ENCODE results near the gene COL25A1. TPM values are rescaled to one million over a fixed set of nuclear protein-coding genes. Genes with fewer than 3 reads are reported as not detected.
"Not testable (repeated sequence)": the region's sequence is repeated elsewhere in the genome, so short reads cannot be mapped to it uniquely, and the experiment has no call there.

Gene COL25A1
- total RNA-seq, 1 donor from 2014 or later = 1.00 TPM

DNA sequence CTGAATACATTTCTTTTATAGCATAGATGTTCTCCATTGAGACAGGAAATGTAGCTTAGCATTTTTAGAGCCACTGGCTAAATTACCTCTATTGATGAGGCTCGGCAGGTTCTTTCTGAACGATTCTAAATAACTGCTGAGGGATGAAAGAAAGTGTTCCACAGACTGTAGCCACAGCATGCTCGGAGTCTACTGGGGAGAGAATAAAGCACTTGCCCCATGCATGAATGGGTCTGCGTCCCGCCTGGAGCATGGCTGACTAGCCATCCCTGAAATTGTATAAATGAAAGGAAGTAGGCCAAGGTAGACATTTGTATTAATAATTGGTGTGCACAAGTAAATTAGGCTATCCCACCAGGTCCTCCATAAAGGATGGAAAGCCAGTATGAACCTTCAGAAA lies 269.8 kb downstream of the COL25A1 start:
- intact Hi-C loops (cut with DNase I) = no loop called here
- no peak for DNase-seq (ENCODE audit: low spot score)

DNA sequence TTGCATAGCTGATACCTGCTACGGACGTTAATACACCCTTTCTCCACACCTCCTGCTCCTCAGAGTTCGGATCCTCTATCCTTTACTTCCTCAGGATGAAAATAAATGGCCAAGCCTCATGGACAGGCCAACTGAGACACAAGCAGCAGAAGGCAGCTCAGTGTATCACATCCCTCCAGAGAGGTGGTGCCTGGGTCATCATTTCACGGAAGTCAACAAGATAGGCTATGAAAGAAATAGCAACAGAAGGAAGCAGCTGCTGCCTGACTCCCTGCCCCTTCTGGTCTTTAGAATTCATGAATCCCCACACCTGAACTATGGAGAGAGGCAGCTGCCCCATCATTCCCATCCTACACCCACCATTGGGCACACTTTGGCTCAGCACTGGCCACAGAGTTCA lies 272.5 kb downstream of the COL25A1 start:
- DNase-seq (ENCODE audit: low spot score) = no peak
- intact Hi-C loops (cut with DNase I) = no loop called here

DNA sequence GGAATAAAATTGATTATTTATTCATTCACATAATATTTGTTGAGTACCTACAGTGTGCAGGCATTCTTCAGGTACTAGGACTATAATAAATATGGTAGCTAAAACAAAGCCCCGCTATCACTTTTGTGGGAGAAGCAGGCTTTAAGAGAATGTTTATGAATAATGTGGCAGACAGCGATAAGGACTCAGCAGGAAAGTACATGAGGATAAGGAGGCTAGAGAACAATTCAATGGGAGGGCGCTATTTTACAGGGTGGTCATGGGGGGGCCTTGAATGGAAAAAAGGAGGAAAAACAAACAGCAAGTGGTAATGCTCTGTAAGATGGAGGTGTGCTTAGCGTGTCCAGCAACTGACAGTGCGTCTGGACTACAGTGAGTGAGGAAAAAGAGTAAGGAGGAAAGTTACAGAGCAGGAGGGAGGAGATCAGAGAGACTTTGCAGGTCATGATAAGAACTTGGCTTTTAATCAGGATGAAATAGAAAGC lies 275.4 kb downstream of the COL25A1 start:
- no peak for DNase-seq (ENCODE audit: low spot score)
- intact Hi-C loops (cut with DNase I) = no loop called here

DNA sequence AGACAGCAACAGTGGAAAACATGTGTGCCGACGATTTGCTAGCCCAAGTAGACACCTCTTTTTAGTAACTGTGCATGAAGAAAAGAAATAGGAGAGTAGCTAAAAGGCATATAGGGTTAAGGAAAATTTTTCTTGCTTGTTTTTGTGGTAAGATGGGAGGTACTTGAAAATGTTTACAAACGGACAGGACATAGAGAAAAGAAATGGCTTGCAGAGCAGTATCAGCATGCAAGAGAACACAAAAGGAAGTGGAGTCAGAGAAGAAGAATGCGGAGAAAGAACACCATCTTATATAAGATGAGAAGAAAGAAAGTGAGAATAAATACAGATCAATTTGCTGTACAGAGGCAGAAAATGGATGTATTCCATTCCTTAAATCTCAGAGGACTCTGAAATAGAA lies 275.9 kb downstream of the COL25A1 start:
- intact Hi-C loops (cut with DNase I) = no loop called here
- DNase-seq (ENCODE audit: low spot score) = no peak

DNA sequence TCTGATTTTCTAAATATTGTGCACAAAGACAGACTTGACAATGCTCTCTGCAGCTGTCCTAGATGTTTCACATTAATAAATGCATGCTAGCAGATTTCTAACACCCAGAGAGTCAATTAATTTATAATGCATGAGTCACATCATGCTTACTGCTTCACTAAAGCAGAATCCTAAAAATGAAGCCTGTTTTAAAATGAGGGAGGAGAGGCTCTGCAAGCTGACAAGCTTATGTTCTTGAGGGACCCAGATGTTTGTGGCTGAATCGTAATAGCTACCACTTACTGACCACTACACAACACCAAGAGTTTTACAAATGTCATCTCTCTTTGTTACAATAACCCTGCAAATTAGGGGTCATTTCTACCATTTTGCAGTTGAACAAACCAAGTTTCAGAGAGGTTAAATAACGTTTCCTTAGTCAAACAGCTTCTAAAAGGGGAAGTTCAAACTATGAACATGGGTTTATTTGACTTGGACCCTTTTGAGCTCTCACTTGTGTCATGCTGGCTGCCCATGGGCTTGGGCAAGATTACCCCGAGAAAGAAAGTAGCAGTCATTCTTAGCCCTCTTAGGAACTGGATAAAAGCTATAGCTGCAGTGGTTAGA lies 276.9 kb downstream of the COL25A1 start:
- intact Hi-C loops (cut with DNase I) = no loop called here
- no peak for DNase-seq (ENCODE audit: low spot score)

DNA sequence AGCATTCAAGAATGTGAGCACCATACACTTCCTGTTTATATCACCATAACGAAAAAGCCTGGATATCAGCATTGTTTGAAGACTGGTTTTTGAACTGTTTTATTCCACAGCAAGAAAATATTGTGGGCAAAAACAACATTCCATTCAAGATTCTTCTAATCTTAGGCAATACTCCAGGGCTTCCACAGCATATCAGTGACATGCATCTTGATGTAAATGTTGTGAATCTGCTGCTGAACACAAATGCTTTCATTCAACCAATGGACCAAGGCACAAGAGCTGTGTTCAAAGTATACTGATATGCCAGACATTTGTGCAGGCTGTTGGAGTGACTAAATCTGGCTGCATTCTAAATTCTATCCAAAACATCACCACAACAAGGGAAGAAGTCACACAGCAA lies 279.5 kb downstream of the COL25A1 start:
- DNase-seq (ENCODE audit: low spot score) = no peak
- intact Hi-C loops (cut with DNase I) = no loop called here

DNA sequence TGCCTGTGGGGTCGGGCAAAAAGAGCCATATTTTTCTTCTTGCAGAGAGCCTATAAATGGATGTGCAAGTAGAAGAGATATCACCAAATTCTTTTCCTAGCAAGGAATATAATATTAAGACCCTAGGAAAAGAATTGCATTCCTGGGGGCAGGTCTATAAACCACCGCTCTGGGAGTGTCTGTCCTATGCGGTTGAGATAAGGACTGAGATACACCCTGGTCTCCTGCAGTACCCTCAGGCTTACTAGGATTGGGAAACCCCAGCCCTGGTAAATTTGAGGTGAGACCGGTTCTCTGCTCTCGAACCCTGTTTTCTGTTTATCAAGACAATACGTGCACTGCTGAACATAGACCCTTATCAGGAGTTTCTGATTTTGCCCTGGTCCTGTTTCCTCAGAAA lies 280.8 kb downstream of the COL25A1 start:
- intact Hi-C loops (cut with DNase I); DNase-seq (ENCODE audit: low spot score): not testable (repeated sequence)

DNA sequence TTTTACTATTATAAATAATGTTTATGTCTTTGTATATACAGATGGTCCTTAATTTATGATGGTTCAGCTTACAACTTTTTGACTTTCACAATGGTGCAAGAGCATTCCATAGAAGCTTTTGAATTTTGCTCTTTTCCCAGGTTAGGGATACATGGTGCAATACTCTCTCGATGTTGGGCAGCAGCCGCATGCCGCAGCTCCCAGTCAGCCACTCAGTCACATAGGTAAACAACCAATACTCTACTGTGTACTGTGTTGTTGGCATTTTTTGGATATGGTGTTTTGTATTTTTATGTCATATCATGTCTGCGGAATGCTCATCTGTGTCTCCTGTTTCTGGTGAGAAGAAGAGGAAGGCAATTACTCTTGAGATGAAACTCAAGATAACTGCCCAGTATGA lies 281.6 kb downstream of the COL25A1 start:
- no peak for DNase-seq (ENCODE audit: low spot score)
- intact Hi-C loops (cut with DNase I) = no loop called here

DNA sequence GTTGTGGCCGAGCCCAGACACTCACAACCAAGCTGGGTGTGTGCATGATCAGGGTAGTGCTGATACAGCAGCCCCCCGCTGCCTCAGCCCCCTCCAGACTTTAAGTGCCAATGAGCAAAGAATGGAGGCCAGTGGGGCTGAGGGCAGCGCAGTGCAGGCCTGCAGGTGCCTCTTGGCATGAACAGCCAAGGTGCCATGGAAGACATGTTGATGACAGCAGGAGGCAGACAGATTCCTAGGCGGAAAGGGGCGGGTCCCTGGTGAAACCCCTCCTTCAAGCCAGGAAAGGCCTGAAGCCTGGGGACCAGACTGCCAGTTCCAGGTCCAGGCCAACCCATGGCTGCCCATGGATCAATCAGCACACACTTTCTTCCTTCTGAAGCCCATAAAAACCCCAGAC lies 286.3 kb downstream of the COL25A1 start:
- intact Hi-C loops (cut with DNase I) = no loop called here
- no peak for DNase-seq (ENCODE audit: low spot score)

DNA sequence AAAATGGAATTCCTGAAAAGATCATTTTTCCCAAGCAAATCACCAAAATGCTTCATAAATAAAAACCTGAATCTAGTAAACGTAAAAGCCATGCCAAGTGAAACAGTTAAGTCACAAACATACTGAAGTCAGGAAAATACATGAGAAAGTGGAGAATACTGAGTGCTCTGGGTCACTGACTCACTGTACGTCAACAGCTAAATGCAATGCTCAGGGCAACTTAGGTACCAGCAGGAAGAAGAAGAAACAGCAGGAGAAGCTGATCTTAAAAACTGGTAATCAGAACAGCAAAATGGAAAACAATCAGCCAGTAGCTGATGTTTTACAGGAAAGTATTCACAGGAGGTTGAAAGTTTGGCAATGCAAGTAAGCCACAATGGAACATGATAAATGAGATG lies 287.0 kb downstream of the COL25A1 start:
- intact Hi-C loops (cut with DNase I) = no loop called here
- no peak for DNase-seq (ENCODE audit: low spot score)

DNA sequence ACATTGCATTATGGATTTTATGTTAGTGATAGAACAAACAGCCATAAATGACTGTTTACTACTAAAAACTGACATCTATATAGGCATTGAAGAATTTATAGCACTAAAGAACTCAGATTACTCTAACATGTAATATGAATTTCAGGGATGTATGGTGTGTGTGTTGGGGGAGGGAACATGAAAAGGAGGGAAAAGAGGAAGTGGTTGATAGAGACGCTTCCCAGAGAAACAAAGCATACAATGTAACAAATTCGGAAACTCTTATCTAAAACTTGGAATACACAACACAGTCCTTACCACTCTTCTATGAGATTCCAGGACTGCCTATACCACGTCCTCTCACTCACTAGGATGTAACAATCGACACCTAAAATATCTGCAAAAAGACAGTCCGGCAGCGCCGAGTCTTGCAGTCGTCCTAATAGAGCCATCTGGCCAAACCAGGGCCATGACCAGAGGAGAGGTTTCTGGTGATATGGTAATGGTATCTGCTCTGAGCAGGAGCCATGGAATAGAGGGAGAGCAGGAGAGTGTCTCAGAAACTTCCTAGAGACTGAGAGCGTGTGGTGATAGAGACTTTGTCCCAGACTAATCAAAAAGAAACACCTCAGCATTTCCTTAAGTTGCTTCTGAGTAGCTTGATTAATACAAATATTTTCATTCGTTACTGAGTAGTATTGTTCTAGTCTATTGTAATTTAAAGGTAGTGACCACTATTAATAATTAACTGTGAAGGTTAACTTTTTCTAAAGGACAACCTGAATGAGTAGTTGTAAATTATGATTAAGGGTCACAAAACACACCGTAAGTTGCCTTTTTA lies 287.7 kb downstream of the COL25A1 start:
- DNase-seq (ENCODE audit: low spot score) = no peak
- intact Hi-C loops (cut with DNase I) = no loop called here

DNA sequence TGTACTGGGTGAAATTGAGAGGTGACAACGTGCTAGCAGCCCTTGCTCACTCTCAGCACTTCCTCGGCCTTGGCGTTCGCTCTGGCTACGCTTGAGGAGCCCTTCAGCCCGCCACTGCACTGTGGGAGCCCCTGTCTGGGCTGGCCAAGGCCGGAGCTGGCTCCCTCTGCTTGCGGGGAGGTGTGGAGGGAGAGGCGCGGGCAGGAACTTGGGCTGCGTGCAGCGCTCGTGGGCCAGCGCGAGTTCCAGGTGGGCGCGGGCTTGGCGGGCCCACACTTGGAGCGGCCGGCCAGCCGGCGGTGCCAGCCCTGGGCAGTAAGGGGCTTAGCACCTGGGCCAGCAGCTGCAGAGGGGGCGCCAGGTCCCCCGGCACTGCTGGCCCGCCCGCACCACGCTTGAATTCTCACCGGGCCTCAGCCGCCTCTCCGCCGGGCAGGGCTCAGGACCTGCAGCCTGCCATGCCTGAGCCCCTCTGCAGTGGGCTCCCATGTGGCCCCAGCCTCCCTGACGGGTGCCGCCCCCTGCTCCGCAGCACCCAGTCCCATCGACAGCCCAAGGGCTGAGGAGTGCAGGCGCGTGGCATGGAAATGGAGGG lies 290.1 kb downstream of the COL25A1 start:
- intact Hi-C loops (cut with DNase I) = no loop called here
- no peak for DNase-seq (ENCODE audit: low spot score)

DNA sequence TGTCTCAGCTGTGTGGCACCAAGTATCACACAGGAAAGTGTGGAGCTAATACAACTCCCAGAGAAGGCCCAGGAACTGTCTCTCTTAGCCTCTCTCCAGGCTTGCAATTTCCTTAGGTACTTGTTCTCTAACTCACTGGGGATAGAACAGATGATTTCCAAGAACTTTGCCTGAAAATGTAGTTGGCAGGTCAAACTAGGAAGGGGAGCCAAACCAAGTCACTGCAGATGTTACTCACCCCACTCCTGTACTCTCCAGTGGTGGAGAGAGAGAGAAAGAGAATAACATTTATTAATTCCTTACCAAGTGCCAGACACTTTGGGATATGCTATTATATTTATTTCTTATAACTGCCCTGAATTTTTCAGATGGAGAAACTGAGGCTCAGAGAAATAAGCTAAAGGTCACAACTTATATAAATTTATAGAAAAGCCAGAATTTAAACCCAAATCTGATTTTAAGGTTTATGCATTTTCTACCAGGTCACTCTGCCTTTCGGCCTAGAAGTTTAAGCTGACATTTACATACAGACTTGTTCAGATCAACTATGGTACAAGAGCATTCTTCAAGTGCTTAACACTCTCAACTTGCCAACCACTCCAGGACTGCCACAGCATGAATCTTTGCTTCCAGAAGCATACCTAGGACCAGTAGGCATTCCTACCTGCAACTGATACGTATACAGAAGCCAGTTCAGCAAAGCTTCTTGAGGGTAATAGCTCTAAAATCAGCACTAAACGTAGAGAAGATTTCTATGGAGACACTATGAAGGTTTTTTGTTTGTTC lies 291.0 kb downstream of the COL25A1 start:
- intact Hi-C loops (cut with DNase I) = no loop called here
- no peak for DNase-seq (ENCODE audit: low spot score)

DNA sequence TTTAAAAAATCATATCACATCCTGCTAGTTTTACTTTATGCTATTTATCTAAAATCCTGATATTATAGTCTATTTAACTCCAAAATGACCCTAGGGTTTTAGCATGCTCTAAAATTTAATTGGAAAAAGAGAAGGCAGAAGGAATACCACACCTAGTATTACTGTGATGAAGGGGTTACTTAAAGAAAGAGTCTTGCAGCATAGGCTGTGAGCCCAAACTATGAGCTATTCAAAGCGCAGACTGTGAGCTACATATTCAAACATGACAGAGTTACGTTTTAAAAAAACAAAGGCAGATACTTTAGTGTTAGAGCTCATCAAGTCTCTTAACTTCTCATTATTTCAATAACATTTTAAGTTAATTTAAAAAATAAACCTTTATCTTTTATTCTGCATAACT lies 291.9 kb downstream of the COL25A1 start:
- DNase-seq (ENCODE audit: low spot score) = no peak
- intact Hi-C loops (cut with DNase I) = no loop called here

DNA sequence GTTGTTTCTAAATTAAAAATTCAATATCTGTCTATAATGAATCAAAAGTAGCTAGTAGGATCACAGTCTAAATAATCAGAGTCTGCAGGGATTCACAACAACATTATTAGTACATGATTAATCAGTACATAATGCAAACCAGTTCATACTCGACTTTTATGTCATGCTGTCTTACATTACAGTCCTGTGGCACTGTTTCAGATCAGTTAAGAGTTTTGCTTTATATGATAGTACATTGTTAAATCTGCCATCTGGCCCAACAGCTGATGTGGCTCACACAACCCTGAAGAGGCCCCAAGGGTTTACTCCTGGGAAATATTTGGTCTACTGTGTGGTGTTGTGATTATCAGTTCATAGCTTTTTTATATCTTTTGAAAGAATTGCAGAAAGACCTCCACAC lies 292.5 kb downstream of the COL25A1 start:
- intact Hi-C loops (cut with DNase I) = no loop called here
- DNase-seq (ENCODE audit: low spot score) = no peak

DNA sequence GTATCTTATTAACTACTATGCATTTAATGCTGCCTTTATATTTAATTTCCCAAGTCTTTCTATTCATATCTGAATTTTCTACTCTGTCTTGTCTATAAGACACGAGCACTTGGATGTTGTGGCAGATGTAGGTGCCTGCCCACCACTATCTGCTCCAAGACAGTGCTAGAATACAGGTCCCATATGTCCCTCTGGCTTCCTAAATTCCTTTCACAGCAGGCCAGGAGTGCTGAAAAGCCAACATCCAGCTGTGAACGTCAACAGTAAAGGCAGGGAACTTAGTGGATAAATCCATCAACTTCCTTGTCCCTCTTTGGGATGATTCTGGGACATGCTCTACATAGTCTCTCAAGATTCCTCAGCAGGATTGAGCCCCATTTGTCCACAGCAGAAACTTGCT lies 294.5 kb downstream of the COL25A1 start:
- DNase-seq (ENCODE audit: low spot score) = no peak
- intact Hi-C loops (cut with DNase I) = no loop called here

DNA sequence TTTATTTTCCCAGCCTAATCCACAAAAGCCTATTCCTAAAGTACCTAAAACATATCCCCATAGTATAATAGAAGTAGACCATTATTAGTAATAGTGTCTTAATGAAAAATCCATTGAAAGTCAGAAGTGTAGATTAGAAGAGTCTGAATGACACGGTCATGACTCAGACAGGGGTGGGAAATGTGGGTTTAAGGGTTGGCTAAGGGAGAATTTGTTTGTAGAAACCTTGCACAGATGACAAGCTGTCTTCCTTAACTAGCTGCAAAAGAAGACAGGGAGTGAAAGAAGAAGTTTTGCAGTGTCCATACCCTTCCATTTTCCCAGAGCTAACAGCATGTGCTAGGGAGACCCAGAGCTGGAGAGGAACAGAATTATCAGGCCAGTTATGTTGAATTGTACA lies 296.9 kb downstream of the COL25A1 start:
- DNase-seq (ENCODE audit: low spot score) = no peak
- intact Hi-C loops (cut with DNase I) = no loop called here

DNA sequence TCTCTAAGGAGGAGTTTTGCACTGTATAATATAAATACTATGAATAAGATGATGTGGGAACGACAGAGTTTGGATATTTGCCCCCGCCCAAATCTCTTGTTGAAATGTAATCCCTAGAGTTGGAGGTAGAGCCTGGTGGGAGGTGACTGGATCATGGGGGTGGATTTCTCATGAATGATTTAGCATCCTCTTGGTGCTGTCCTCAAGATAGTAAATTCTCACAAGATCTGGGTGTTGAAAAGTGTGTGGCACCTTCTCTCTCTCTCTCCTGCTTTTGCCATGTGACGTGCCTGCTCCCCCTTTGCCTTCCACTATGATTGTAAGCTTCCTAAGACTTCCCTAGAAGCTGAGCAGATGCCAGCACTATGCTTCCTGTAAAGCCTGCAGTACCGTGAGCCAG lies 298.0 kb downstream of the COL25A1 start:
- intact Hi-C loops (cut with DNase I) = no loop called here
- DNase-seq (ENCODE audit: low spot score) = no peak

DNA sequence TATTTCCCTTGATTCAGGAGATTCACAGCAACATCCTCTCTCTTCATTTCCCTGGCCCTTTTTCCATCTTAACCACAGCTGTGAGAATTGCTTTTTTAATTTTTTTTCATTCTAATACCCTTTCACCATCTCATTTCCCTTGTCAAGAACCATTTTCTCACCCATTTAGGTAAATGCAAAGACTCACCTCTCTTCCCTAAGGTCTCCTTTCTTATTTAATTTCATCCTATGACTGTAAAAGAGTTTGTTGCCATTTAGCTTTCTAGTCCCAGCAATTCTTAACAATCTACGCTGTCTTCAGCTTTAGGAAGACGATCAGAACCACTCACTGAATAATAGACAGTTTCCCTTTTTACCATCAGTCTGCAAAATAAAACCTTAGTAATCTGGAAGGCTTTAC lies 298.5 kb downstream of the COL25A1 start:
- intact Hi-C loops (cut with DNase I) = no loop called here
- no peak for DNase-seq (ENCODE audit: low spot score)

Data from cardiac septum (tissue), 1 donor.